Measurements from ENCODE around the gene BICC1.

DNA sequence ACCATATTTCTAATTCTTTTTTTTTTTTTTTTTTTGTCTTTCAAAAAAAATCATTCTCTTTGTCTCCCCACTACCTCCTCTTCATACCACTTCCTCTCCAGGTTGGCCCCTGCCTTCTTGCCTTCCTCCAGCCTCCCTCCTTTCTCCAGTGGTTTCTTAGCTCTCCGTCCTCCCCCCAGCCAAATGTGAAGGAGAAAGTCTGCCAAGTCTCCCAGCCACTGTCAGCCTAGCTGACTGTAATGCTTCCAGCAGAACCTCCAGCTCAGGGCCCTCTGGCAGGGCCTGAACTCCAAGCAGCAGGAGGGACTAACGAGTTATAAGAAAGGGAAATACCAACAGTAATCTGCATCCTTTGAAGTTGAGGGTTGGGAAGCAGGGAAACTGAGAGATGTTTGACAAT lies 35.5 kb upstream of the BICC1 start:
- TF ChIP-seq CTCF (IDR thresholded peaks at IDR 0.05) (no peak), POLR2A (IDR thresholded peaks at IDR 0.05) (no peak)
